GM19463 (cell line): ENCODE measurements around the gene ZIC2.

Experiments
- ATAC-seq: cut with Tn5 transposase; IDR thresholded peaks from one replicate; pipeline ENCODE4 v1.9.1; 2021; ENCODE audit warnings: mild to moderate bottlenecking, moderate library complexity; ENCODE audit not compliant: unreplicated experiment

ZIC2 gene

GRCh38 chr13:99959127-99959539 lies 22.5 kb upstream of the ZIC2 start:
- ATAC-seq = no peak

GRCh38 chr13:99959540-99960230 lies 21.9 kb upstream of the ZIC2 start:
- ATAC-seq = no peak

DNA sequence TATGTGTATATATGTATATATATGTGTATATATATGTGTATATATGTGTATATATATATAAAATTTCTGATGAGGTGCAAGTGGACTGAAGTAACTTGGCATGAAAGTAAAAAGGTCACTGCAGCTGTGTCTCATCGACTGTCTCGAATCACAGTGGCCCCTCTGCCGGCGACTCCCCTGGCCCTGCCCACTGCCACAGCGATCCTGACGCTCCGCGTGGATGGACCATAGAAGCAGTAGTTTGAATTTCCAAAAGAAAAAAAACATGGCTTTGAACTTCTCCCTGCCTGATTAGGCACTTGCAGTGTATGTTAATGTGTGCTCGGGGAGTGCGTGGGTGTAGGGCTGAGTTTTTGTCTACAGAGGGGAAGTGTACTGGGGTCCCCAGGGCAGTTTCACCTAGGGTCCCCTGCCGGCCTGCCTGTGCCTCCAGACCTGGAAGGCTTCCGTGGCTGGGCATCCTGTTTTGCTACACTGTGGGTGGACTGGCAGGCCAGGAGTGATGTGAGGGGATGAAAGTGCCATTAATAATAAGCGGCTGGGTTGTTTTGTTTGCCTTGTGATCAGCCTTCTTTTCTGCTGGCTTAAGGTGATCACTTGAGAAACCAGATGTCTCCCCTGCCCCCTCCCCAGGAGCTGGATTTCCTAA lies 20.8 kb upstream of the ZIC2 start:
- ATAC-seq = no peak

DNA sequence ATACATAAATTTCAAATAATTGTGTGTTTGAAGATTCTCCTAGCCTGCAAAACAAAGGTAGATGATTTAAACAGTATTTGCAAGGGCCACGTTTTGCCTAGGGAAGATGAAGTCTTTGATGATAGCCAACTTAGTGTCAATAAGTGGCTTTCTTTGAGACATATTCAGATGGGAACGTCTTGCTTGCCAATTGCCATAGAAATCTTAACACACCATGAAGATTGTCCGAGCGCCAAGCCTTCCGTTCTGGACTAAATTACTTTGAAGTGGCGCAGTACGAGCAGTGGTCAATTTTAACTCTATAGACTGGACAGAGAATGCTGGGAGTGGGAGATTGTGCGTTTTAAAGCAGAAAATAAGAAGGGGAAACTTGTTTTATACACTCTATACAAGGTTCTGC lies 19.9 kb upstream of the ZIC2 start:
- no peak for ATAC-seq

DNA sequence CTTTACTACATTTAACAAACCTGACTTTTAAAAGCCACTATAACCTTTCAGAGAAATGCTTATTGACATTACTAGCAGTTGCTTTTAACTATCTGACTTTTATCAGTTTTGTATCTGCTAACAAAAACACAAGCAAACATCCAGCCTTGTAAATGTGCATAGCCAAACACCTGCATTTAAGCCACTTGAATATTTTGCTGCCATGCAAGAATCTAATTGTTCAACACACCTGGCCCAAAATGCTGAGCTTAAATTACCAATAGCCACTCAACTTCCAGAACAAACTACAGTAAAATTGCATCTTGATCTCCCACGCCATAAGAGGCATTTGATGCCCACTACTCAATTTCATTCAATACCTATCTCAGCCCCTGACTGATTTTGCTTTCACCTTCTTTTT lies 19.3 kb upstream of the ZIC2 start:
- ATAC-seq = no peak

DNA sequence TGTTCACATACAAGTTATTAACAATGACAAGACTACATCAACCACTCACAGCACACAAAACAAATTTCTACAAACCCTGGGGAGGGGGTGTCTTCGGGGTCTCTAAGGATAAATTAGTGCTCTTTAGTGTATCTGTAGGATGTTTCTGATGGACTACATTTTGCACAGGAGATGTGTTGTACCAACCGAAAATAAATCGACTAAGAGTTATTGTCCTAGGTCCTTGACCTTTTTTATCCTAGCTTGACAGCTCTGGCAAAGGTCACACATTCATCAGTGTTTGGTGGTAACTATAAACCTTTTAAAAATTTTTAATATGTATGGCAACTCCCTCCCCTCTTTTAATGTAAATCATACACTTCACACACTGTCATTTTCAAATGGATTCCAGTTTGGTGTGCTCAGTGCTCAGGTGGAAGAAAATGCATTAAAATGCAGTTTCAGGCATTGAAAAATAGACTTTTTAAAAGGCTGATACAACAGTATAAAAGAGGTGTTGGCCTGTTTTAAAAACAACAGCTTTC lies 17.7 kb upstream of the ZIC2 start:
- no peak for ATAC-seq

- ATAC-seq = no peak
Measured at GRCh38 chr13:99965329-99966000, 16.1 kb upstream of the ZIC2 start.

GRCh38 chr13:99966064-99966805 lies 15.3 kb upstream of the ZIC2 start:
- ATAC-seq = no peak

DNA sequence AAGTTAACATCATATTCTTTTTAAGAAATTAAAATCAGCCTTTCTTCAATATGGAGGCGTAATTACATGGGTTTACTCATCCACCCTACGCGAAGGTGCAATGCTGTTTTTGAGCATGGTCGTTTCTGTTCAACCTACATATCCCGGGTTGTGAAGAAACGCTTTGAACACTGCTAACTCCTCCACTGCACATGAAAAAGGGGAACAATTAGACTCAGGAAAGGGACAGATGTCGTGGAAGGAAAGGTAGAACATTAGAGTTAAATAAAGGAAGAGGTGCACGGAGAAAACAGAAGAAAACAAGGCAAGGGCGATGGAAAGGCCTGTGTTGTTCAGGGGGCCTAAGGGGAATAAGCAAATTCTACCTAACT lies 14.1 kb upstream of the ZIC2 start:
- no peak for ATAC-seq

- ATAC-seq = no peak
Measured at GRCh38 chr13:99967869-99968520, 13.6 kb upstream of the ZIC2 start.

GRCh38 chr13:99968521-99969452 lies 12.8 kb upstream of the ZIC2 start:
- no peak for ATAC-seq

DNA sequence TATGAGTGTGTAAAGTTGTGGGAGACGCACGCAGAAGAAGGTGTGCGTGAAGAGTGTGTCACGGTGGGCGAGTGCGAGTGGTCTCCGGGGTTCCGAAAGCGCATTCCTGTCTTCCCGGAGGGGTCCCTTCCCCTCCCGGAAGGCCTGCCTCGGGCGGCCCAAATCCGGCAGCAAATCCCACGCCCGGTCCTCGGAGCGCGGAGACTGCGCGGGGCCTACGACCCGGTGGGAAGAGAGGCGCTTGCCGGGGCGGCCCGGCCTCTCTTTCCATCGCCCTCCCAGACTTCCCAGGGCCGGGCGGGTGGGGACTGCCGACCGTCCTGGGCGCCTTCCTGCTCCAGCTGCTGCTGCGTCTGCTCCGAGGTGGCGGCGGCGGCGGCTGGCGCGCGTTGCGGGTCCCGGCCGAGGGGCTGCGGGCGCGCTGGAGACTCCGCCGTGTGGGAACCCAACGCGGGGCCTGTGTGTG lies 12.1 kb upstream of the ZIC2 start:
- ATAC-seq = no peak

DNA sequence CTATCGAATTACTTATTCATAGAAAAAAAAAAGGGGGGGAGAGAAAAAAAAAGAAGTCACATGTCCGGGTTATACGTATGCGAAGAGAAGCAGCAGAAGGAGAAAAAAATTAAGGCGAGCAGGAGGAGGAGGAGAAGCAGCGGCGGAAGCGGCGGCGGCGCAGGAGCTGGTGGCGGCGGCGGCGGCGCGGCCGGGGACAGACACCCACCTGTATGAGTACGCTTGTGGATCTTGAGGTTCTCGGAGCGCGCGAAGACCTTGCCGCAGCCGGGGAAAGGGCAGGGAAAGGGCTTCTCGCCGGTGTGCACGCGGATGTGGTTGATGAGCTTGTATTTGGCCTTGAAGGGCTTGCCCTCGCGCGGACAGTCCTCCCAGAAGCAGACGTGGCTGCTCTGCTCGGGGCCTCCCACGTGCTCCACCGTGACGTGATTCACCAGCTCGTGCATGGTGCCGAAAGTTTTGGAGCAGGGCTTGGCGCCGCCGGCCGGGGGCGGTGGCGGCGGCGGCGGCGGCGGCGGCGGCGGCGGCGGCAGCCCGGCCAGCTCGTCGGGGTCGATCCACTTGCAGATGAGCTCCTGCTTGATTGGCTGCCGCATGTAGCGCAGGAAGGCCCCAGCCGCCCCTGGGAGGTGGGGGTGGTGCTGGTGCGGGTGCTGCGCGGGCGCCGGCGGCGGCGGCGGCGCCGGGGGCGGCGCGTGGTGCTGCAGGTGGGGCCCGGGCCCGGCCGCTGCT lies 11.5 kb upstream of the ZIC2 start:
- ATAC-seq = peak; percentile 33

DNA sequence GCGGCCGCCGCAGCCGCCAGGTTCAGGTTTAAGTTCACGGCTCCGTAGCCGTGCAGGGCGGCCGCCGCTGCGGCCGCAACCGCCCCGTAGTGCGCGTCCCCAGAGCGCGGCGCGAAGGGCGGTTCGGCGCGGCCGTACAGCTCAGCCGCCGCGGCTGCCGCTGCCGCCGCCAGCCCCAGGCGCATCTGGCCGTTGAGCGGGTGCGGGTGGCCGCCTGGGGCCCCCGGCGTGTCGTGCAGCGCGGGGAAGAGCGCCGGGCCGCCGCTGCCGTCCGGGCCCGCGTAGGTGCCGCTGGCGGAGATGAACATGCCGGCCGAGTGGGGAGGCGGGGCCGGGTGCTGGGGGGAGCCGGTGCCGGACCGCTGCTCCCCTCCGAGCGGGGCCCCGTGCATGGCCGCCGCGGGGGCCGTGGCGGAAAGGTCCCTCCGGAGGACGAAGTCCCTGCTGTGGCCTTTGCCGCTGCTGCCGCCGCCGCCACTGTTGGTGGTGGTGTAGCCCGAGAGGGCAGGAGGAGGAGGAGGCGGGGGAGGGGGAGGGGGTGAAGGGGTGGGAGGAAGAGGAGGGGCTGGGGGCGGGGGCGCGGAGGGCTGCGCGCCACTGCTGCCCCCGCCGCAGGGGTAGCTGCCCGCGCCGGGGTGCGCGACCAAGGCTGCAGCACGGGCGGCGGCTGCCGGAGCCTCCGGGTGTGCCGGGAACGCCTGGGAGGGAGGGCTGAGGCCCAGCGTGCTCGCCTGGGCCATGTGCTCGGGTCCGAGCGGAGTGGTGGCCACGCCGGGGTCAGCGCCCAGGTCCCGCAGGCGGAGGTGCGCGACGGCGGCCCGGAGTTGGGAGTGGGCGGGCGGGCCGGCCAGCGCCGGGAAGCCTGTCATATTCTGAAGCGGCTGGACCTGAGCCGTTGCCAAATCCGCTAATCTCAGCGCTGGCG lies 10.7 kb upstream of the ZIC2 start:
- peak; percentile 30 for ATAC-seq

DNA sequence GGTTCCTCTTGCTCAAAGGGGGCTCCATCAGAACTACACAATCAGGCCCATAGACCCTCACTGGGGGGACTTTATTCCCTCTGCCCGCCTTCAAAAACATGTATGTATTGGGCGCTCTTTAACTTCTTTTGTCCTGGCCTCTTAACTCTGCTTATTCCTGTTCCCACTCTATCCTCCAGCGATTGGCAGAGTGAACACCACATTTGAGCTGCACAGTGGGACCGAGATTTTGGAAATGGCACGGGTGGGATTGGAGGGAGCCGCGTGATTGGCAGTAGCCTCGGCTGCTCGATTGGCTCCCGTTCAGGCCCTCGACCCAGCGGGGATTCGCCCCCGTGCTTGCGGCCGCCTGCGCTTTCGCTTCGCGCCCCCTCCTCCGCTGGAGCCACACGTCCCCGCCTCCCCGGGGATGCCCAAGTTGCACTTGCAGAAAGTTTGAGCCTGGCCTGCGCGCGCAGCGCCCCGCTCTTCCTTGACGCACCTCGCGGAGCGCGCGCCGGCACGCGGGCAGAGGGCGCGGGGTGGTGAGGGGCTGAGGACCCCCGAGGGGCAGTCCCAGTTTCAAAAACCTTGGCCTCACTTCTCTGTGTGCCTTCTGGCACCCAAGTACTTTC lies 9.9 kb upstream of the ZIC2 start, which contains the start of gene ZIC5:
TSS of gene ZIC5 (minus strand) at position 192 of the 614 bp plus-strand sequence. CDS start at position 28, 164 bp downstream.
- no peak for ATAC-seq

GRCh38 chr13:99972190-99972731 lies 9.3 kb upstream of the ZIC2 start:
- no peak for ATAC-seq
